Measurements from ENCODE around the gene FAF1. TPM values are rescaled to one million over a fixed set of nuclear protein-coding genes. Genes with fewer than 3 reads are reported as not detected.

FAF1 gene
- total RNA-seq, 4 donors from 2014 or later, result 47.1 to 87.0 (median 79.4) TPM

DNA sequence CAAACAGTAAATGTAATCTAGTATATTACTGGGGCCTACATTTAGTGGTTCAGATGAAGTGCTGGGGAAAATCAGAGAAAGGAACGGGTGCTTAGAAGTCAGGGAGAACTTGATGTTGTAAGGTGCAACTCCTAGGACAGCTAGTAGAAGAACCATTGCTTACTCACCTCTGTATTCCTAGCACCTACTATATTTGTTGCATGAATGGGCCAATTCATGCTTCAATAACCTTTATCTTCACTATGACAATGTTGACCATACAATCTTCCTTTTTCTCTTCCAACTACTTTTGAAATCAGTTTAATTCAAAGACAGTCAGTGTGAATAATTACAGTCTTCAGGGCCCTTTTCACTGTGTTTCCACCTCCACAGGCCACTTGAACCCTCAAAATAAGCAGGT is 411.8 kb downstream of the FAF1 start:
- Histone ChIP-seq H3K4me3 (replicated peaks in 1 of 3) (no peak overlapping the region), H3K36me3 (no peaks in the 10 kb centered on the region), H3K9me3 (no peaks in the 10 kb centered on the region), H3K4me1 (no peaks in the 10 kb centered on the region), H3K27me3 (no peaks in the 10 kb centered on the region), H3K27ac (no peak overlapping the region)
- DNase-seq, result no peak
- TF ChIP-seq POLR2A (IDR thresholded peaks at IDR 0.05), result no peak
- TF ChIP-seq, protein P1, sequence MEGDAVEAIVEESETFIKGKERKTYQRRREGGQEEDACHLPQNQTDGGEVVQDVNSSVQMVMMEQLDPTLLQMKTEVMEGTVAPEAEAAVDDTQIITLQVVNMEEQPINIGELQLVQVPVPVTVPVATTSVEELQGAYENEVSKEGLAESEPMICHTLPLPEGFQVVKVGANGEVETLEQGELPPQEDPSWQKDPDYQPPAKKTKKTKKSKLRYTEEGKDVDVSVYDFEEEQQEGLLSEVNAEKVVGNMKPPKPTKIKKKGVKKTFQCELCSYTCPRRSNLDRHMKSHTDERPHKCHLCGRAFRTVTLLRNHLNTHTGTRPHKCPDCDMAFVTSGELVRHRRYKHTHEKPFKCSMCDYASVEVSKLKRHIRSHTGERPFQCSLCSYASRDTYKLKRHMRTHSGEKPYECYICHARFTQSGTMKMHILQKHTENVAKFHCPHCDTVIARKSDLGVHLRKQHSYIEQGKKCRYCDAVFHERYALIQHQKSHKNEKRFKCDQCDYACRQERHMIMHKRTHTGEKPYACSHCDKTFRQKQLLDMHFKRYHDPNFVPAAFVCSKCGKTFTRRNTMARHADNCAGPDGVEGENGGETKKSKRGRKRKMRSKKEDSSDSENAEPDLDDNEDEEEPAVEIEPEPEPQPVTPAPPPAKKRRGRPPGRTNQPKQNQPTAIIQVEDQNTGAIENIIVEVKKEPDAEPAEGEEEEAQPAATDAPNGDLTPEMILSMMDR (IDR thresholded peaks at IDR 0.05), result no peak
- WGBS, 2 donors, result 90 to 100% methylated on average over 1 of the region's 1 CpG
- intact Hi-C loops (cut with DNase I), result no loop called here

DNA sequence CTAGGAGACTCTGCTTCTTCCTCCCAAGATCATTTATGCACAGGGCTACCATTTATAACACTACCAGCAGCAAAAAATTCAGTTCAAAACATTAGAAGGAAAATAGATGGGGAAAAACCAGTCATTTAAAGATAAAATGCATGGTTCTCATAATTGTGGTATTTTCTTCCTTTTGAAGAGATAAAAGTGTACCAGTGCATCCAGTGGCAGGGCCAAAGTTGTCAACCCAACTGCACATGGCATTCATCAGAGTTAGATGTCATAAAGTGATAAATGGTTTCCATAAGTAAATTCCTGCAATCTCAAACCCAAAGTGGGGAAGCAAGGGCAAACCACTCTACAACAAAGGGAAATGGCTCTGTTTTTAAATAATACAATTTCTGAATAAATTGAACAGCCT is 417.7 kb downstream of the FAF1 start:
- H3K27ac ChIP-seq, result no peak overlapping the region
- DNase-seq, result no peak
- intact Hi-C loops (cut with DNase I), result no loop called here
- TF ChIP-seq, protein P1 (IDR thresholded peaks at IDR 0.05), result no peak
- no peak for TF ChIP-seq POLR2A (IDR thresholded peaks at IDR 0.05)
- no peaks in the 10 kb centered on the region for H3K4me1 ChIP-seq
- no peaks in the 10 kb centered on the region for H3K36me3 ChIP-seq
- H3K27me3 ChIP-seq, result no peaks in the 10 kb centered on the region
- H3K9me3 ChIP-seq, result no peaks in the 10 kb centered on the region
- H3K4me3 ChIP-seq (replicated peaks in 1 of 3), result no peak overlapping the region

DNA sequence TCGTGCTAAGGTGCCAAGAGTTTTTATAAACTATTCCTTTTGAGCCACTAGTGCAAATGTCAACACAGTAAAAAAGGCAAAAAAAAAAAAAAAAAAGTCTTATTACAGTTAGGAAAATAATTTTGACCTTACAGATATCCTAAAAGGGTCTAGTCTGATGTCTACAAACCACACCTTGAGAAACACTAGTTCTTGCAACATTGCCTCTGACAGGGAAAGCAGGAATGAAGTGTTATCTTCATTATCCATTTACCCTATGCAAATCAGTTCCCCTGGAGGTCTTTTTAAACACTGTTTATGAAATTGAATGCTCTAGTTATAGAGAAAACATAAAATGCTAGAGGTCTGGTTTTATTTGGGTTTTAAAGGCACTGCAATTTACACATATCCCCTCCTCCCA is 421.6 kb downstream of the FAF1 start:
- Histone ChIP-seq H3K9me3 (no peaks in the 10 kb centered on the region), H3K27me3 (no peaks in the 10 kb centered on the region), H3K36me3 (no peaks in the 10 kb centered on the region), H3K27ac (no peak overlapping the region), H3K4me1 (no peaks in the 10 kb centered on the region), H3K4me3 (replicated peaks in 1 of 3) (no peak overlapping the region)
- TF ChIP-seq, protein P1 (IDR thresholded peaks at IDR 0.05), result no peak
- WGBS, 2 donors, result 92% methylated on average over 1 of the region's 1 CpG
- intact Hi-C loops (cut with DNase I), result no loop called here
- no peak for DNase-seq

DNA sequence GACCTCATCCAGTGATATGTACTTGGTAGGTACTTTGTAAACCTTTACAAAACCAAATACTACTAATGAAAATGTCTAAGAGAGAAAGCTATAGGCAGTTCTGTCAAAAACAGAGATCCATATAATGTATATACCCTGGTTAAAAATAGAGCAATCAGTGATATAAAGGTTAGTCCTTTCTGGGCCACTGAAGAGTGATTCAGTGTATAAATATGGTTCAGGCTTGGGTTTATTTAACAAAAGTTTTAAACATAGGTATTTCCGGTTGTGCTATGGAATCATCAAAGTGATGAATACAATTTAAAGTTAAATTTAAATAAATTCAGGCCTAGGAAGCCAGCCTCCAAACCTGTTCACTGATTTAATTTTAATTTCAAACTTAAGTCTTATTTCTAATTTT is 428.5 kb downstream of the FAF1 start:
- TF ChIP-seq, protein P1 (IDR thresholded peaks at IDR 0.05), result no peak
- TF ChIP-seq POLR2A (IDR thresholded peaks at IDR 0.05), result no peak
- Histone ChIP-seq H3K36me3 (no peaks in the 10 kb centered on the region), H3K27ac (no peak overlapping the region), H3K4me1 (no peaks in the 10 kb centered on the region), H3K4me3 (replicated peaks in 1 of 3) (no peak overlapping the region), H3K9me3 (no peaks in the 10 kb centered on the region), H3K27me3 (no peaks in the 10 kb centered on the region)
- 97 to 98% methylated on average over 1 of the region's 1 CpG for WGBS, 2 donors
- intact Hi-C loops (cut with DNase I), result no loop called here
- DNase-seq, result no peak

DNA sequence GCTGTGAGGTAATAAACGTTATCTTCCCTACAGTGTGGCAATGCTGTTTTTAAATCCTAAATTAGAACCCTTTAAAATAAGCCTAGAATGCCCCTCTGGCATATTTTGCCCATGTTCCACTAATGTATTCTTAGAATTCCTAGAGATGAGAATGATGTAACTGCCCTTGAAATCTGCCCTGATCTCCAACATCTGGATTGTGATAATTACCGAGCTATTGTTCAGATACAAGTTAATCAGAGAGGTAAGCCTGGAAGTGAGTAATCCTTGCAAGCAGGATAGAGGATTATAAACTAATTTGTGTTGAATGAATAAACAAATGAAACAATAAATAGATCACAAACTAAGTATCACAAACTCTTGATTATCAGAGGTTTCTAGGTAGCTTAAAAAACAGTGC is 429.0 kb downstream of the FAF1 start:
- TF ChIP-seq POLR2A (IDR thresholded peaks at IDR 0.05), result no peak
- TF ChIP-seq, protein P1 (IDR thresholded peaks at IDR 0.05), result no peak
- no peaks in the 10 kb centered on the region for H3K4me1 ChIP-seq
- no peak overlapping the region for H3K27ac ChIP-seq
- no peaks in the 10 kb centered on the region for H3K9me3 ChIP-seq
- no peaks in the 10 kb centered on the region for H3K27me3 ChIP-seq
- intact Hi-C loops (cut with DNase I), result no loop called here
- DNase-seq, result no peak
- no peaks in the 10 kb centered on the region for H3K36me3 ChIP-seq
- H3K4me3 ChIP-seq (replicated peaks in 1 of 3), result no peak overlapping the region
- WGBS, 2 donors, result 87 to 89% methylated on average over 2 of the region's 2 CpGs
